ENCODE data around the gene TRIM7. TPM values are rescaled to one million over a fixed set of nuclear protein-coding genes. Genes with fewer than 3 reads are reported as not detected.
A peak's percentile ranks its signal among the peaks of the same experiment; 100 is the strongest.
"Not testable (repeated sequence)": the region's sequence is repeated elsewhere in the genome, so short reads cannot be mapped to it uniquely, and the experiment has no call there.

Gene TRIM7
- polyA plus RNA-seq, 10 donors = 5.8 to 21.7 (median 12.3) TPM

- no peak for DNase-seq
Observed at GRCh38 chr5:181215997-181216989, 11.3 kb upstream of the TRIM7 start.

DNA sequence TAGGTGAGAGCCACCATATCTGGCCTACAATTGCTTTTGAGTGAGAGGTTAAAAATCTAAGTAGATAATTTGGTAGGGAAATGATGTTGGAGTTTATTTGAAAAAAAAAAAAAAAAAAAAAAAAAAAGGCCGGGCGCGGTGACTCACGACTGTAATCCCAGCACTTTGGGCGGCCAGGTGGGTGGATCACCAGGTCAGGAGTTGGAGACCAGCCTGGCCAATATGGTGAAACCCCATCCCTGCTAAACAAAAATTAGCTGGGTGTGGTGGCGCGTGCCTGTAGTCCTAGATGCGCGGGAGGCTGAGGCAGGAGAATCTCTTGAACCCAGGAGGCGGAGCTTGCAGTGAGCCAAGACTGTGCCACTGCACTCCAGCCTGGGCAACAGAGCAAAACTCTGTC, 9.3 kb upstream of the TRIM7 start:
- DNase-seq = not testable (repeated sequence)

- DNase-seq = no peak
Observed at GRCh38 chr5:181212934-181213333, 7.9 kb upstream of the TRIM7 start.

DNA sequence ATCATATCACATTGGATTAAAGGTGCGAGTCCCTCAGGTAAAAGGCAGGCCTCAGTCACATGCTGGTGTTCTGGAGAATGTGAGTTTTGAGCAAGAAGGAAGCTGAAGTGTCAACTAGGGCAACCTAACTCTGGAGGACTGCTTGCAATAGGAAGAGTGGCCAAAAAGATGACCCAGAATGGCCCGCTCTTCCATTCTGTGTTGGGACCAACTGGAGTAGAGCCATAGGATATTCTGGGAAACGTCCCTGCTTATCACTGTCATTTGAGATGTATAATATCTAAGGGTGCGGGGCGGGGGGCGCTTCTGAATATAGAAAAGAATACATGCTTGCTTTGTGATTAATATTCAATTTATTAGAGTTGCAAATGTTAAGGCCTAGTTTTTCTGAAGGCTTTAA, 7.1 kb upstream of the TRIM7 start:
- no peak for DNase-seq

DNA sequence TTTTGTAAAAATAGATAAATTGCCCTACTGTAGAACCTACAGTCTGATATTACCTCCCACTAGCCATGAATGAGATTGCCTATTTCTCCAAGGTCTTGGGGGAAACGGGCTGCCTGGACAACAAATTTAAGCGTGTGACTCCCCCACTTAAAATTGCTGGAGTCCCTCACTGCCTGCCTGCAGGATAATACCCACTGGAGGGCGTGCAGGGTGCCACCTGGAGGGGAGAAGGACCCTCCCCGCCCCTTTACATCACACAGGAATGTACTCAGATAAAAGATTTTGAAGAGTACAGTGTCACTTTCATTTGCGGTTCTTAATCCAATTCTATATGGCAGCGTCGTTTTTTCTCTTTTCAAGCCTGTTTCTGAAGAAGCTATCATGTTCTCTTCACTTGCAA, 6.2 kb upstream of the TRIM7 start:
- no peak for DNase-seq

DNA sequence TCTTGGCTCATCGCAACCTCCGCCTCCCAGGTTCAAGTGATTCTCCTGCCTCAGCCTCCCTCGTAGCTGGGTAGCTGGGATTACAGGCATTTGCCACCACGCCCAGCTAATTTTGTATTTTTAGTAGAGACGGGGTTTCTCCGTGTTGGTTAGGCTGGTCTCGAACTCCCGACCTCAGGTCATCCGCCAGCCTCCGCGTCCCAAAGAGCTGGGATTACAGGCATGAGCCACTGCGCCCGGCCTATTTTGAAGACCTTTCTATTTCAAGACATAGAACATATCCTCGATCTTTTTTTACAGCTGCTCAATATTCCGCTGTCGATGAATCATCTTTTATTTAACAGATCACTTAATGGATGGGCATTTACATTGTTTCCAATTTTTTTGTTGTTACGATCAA, 5.7 kb upstream of the TRIM7 start:
- not testable (repeated sequence) for DNase-seq

DNA sequence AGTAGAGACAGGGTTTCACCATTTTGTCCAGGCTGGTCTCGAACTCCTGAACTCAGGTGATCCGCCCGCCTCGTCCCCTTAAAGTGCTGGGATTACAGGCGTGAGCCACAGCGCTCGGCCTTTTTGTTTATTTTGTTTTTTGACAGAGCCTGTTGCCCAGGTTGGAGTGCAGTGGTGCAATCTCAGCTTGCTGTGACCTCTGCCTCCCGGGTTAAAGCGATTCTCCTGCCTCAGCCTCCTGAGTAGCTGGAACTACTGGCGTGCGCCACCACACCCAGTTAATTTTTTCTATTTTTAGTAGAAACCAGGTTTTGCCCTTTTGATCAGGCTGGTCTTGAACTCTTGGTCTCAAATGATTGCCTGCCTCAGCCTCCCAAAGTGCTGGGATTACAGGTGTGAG, 5.2 kb upstream of the TRIM7 start:
- not testable (repeated sequence) for DNase-seq

- DNase-seq = not testable (repeated sequence)
Observed at GRCh38 chr5:181209006-181209405, 4.0 kb upstream of the TRIM7 start.

- no peak for DNase-seq
Observed at GRCh38 chr5:181207960-181208253, 2.9 kb upstream of the TRIM7 start.

DNA sequence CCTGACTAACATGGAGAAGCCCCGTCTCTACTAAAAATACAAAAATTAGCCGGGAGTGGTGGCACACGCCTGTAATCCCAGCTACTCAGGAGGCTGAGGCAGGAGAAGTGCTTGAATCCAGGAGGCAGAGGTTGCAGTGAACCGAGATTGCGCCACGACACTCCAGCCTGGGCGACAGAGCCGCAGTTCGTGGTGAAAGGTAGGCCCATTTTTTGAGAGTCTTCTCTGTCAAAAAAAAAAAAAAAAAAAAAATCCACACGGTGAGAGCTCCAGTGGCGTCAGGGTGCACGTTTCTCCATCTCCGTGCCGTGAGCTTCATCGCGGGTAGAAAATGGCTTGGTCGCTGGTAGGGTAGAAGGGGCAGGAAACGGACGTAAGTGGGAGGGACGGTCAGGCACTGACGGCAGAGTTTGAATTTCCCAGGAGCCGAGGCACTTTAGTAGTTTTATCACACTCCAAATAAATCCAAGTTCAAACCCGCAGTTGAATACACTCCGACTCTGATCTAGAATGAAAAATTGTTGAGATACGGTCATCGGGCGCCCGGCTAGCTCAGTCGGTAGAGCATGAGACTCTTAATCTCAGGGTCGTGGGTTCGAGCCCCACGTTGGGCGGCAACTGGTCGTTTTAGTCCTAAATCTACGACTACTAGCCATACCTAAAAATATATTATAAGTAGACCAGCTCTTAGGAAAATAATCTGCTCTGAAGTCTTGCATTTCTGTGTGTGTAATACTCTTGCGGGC, 2.4 kb upstream of the TRIM7 start:
- peak; percentile 84 to 93 (median 91) for DNase-seq

- peak in 1 of 3 donors; percentile 42 for DNase-seq
Observed at GRCh38 chr5:181205761-181206649, 1.0 kb upstream of the TRIM7 start.

DNA sequence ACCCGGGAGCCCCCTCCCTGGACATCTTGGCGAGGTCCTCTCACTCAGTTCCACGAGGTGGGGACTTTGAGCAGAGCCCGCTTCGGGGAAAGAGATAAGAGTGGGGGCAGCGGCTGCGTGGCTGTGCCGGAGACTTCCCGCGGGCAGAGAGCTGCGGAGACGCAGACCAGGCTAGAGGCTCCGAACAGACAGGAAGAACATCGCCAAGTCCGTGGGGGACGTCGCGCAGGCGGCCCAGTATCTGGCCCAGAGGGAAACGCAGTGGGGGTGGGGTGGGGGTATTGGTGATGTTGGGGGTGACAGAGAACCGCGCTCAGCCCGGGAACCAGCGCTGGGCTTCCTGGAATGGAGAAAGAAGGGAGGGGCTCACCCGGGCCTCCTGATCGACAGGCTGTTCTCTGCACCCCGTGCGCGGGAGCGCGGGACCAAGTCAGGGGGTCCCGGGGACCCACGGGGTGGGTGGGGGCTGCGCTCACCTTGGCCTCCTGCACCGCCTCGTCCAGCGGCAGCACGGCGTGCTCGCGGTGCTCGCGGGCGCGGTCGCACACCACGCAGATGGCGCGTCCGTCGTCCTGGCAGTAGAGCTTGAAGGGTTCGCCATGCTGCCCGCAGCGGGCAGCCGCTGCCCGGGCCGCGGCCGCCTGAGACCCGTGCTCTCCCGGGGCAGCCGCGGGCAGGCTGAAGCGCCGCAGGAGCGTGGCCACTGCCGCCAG, 727 bp downstream of the TRIM7 start:
- DNase-seq = peak in 2 of 3 donors; percentile 8 to 46

- no peak for DNase-seq
Observed at GRCh38 chr5:181203777-181204112, 1.3 kb downstream of the TRIM7 start.

GRCh38 chr5:181203093-181203711, 1.8 kb downstream of the TRIM7 start:
- DNase-seq = no peak

DNA sequence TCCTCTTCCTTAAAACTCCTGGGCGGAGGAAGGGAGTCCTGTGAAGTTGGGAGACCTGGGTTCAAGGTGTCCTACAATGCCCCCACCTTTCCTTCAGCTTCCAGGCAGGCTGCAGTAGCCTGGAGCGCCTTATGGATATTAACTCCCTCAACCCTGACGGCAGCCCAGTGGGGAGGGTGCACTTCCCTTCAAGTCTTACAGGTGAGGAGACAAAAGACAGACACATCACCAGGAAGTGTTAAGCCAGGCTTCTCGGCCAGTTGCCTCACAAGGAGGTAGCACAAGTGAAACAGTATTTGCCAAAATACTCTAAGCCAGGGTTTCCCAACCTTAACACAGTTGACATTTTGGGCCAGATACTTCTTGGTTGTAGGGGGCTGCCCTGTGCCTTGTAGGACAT, 4.2 kb downstream of the TRIM7 start:
- no peak for DNase-seq

GRCh38 chr5:181199881-181200638, 4.9 kb downstream of the TRIM7 start:
- no peak for DNase-seq

GRCh38 chr5:181198905-181199519, 6.0 kb downstream of the TRIM7 start:
- DNase-seq = no peak

DNA sequence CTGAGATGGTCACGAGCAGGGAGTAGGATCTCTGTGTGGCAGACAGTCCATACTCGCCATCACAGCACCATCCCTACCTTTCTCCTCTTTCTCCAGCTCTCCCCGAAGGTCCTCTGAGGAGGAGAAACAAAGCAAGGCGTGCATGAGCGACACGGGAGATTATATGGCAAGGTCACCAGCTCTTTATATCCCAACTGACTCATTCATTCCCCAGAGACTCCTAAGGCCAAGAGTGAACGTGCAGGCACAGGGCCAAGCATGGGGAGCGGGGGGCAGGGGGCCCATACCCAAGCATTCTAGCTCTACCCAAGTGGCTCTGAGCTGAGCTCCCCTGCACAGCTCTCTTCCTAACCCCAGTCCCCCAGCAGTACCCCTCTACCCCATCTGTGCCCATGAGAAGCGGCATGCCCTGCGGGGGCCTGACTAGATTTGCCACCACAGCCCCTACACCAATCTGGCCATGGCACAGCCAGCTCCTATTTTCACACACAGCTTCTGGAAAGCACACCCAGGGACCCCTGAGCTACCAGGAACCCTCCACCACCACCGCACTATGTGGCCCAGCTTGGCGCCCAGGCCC, 6.8 kb downstream of the TRIM7 start:
- no peak for DNase-seq

DNA sequence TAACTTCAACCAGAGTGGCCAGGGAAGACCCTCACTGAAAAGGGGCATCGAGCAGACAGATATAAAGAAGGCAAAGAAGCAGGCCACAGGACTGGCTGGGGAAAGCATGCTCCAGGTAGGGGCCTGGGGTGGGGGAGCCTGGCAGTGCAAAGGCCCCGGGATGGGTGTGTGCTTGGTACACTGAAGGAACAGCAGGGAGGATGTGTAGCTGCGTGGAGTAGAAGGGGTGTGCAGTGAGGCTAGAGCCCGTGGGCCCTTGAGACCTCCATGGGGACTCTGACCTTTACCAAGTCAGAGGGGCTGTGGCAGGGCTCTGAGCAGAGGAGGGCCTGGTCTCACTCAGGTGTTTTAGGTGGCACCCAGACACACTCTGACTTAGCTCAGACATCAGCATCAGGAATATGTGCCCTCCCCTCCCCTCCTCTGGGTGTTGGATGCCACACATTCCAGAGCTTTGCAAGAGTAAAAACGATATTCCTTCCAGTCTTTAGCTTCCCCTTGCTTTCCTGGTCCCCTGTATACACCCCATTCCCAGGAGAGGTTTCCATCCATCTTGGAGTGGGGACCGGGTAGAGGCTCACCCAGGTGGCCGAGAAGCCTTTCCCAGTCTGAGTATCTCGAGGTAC, 7.6 kb downstream of the TRIM7 start:
- DNase-seq = no peak

Measured in muscle of back (tissue), 11 donors.